Stomach (tissue), 9 donors: ENCODE measurements around the gene SCAP. TPM values are rescaled to one million over a fixed set of nuclear protein-coding genes. Genes with fewer than 3 reads are reported as not detected.
"Not testable (repeated sequence)": the region's sequence is repeated elsewhere in the genome, so short reads cannot be mapped to it uniquely, and the experiment has no call there.

Experiments
- DNase-seq, 2 donors: peaks; one replicate each; pipeline versions ENCODE4 v3.0.0 to v3.0.0-alpha.2; 2013 to 2019
- H3K27ac ChIP-seq, 5 donors: fragments of 200-600 bp in 4 of 5; sonication (generic) in 4 of 5; one replicate each; pipeline ENCODE4 v1.5.1; 2013 to 2019; ENCODE audit warnings: mild to moderate bottlenecking in 1 of 5, moderate library complexity in 1 of 5
- H3K27me3 ChIP-seq, 3 donors: fragments of 200-600 bp; sonication (generic); one replicate each; pipeline ENCODE4 v1.5.1; 2017 to 2019; ENCODE audit warnings: mixed run types in 1 of 3
- H3K36me3 ChIP-seq, 4 donors: fragments of 200-600 bp; sonication (generic); 1 replicate in 3 of 4; 2 replicates in 1 of 4; pipeline ENCODE4 v1.5.1; 2016 to 2019
- H3K4me1 ChIP-seq, 4 donors: fragments of 200-600 bp; sonication (generic); one replicate each; pipeline ENCODE4 v1.5.1; 2016 to 2019
- H3K4me3 ChIP-seq, 4 donors: fragments of 200-600 bp; sonication (generic) in 3 of 4; one replicate each; pipeline ENCODE4 v1.5.1; 2016 to 2019; ENCODE audit warnings: mild to moderate bottlenecking in 1 of 4
- H3K9me3 ChIP-seq, 4 donors: fragments of 200-600 bp; sonication (generic); one replicate each; pipeline ENCODE4 v1.5.1; 2016 to 2019
- EP300 ChIP-seq: sonication (generic); formaldehyde crosslinking; IDR thresholded peaks from one replicate; pipeline ENCODE4 v1.6.1; 2017; ENCODE audit warnings: antibody characterized with exemption
- POLR2A ChIP-seq, 4 donors: fragments of 450-650 bp; IDR thresholded peaks; one replicate each; pipeline ENCODE4 v1.6.1; 2016; ENCODE audit warnings: antibody characterized with exemption in 4 of 4, control low read depth in 2 of 4, mild to moderate bottlenecking in 1 of 4, moderate library complexity in 1 of 4
- POLR2AphosphoS5 ChIP-seq, 3 donors: sonication (generic); formaldehyde crosslinking; IDR thresholded peaks; one replicate each; pipeline ENCODE4 v1.6.1; 2016; ENCODE audit warnings: antibody characterized with exemption in 3 of 3
- WGBS, 5 donors: extraction: QIAGEN DNeasy Blood & Tissue Kit in 3 of 5; methylation state at CpG; one replicate each; pipeline versions ENCODE4 v1.1.5 to v1.1.7; 2013 to 2018; 5-methylcytosine and 5-hydroxymethylcytosine counted together
- intact Hi-C: fragments of 100-400 bp; cut with DNase I; formaldehyde crosslinking; loops from one replicate; pipeline ENCODE4 v1.15.1; 2023; ENCODE audit warnings: low total_unique reads
- polyA plus RNA-seq, 3 donors: library from polyadenylated mRNA; stranded (reverse); fragments of 200-250 nt; gene quantifications; one replicate each; pipeline ENCODE4 v1.2.3, GENCODE V29; 2013
- total RNA-seq, 5 donors: library from RNA; depleted of rRNA; stranded (reverse); fragments of >200 nt; gene quantifications; one replicate each; pipeline versions ENCODE4 v1.1.0 to v1.2.3, GENCODE V29; 2014 to 2016
- TF ChIP-seq, protein P1 (sequence below), 7 experiments: fragments of 450-650 bp in 4 of 7; fragments of 200-600 bp in 3 of 7; sonication (generic) in 3 of 7; IDR thresholded peaks; one replicate each; pipeline ENCODE4 v1.5.1; 2016 to 2019; ENCODE audit warnings: antibody characterized with exemption in 7 of 7, control low read depth in 2 of 7, mild to moderate bottlenecking in 1 of 7
- donor health status: healthy with polysubstance abuse.
- donor health status: Bipolar disorder and iron deficiency.
- donor health status: healthy.

SCAP gene
- total and polyA plus RNA-seq, 8 donors = 15.6 to 223 (median 47.3) TPM

DNA sequence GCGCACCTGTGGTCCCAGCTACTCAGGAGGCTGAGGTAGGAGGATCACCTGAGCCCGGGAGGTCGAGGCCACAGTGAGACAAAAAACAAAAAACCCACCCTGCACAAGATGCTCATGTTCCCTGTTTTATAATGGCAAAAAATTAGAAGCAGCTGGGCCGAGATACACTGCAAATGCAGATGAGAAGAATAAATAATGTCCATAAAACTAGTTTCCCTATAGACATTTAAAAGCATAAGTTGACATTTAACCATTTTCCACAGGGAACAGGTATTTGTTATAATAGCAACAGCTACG lies 537 bp upstream of the SCAP start:
- Histone ChIP-seq H3K27ac (peak overlapping the region; percentile 73 to 90 (median 87)), H3K4me1 (peaks cover 18 to 35% (median 31%) of the 10 kb centered on the region in 4 donors), H3K36me3 (no peaks in the 10 kb centered on the region), H3K9me3 (no peaks in the 10 kb centered on the region), H3K4me3 (peak overlapping the region; percentile 91 to 99 (median 94)), H3K27me3 (no peaks in the 10 kb centered on the region)
- no peak for DNase-seq
- intact Hi-C loops = loop anchor here (5.0 kb wide), 1 partner anchor 54 kb away; no protein-coding TSS in a partner anchor
- 57 to 68% (median 61%) methylated on average over 5 of the region's 5 CpGs for WGBS, 5 donors
- no peak for TF ChIP-seq POLR2AphosphoS5 (IDR thresholded peaks at IDR 0.05)

DNA sequence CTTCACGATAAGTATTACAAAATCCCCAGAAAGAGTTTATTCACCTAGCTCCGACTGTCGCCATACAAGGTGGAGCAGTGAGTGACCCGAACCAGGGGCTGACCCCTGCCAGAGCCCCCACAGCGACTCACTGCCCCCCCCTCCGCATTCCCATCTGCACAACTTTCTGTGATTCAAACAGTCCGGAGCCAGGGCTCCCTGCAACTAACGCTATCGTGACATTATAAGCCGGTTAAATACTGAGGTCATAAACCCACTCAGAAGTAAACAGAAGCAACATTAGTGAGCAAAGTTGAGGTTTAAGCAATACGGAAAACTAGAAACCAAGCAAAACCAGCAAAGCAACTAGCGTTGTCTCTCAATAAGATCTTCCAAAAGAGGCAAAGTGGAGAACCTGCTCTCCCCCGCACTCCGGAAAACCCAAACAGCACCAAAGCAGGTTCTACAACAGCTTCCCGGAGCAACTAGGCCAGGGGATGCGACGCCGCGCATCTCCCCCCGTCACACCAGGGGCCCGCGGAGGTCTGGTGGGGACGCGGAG lies 642 bp downstream of the SCAP start:
- Histone ChIP-seq H3K27ac (peak overlapping the region; percentile 81 to 90 (median 87)), H3K36me3 (no peaks in the 10 kb centered on the region), H3K27me3 (no peaks in the 10 kb centered on the region), H3K9me3 (no peaks in the 10 kb centered on the region), H3K4me1 (peaks cover 18 to 39% (median 31%) of the 10 kb centered on the region in 4 donors), H3K4me3 (peak overlapping the region; percentile 91 to 99 (median 94))
- no peak for DNase-seq
- no peak for TF ChIP-seq EP300
- no peak for TF ChIP-seq POLR2AphosphoS5 (IDR thresholded peaks at IDR 0.05)
- TF ChIP-seq POLR2A (IDR thresholded peaks at IDR 0.05) = no peak
- TF ChIP-seq, protein P1, sequence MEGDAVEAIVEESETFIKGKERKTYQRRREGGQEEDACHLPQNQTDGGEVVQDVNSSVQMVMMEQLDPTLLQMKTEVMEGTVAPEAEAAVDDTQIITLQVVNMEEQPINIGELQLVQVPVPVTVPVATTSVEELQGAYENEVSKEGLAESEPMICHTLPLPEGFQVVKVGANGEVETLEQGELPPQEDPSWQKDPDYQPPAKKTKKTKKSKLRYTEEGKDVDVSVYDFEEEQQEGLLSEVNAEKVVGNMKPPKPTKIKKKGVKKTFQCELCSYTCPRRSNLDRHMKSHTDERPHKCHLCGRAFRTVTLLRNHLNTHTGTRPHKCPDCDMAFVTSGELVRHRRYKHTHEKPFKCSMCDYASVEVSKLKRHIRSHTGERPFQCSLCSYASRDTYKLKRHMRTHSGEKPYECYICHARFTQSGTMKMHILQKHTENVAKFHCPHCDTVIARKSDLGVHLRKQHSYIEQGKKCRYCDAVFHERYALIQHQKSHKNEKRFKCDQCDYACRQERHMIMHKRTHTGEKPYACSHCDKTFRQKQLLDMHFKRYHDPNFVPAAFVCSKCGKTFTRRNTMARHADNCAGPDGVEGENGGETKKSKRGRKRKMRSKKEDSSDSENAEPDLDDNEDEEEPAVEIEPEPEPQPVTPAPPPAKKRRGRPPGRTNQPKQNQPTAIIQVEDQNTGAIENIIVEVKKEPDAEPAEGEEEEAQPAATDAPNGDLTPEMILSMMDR (IDR thresholded peaks at IDR 0.05) = no peak
- WGBS, 5 donors = 0 to 2% (median 1%) methylated on average over 21 to 24 of the region's 24 CpGs
- intact Hi-C loops = loop anchor here (5.0 kb wide), 1 partner anchor 53 kb away; no protein-coding TSS in a partner anchor

DNA sequence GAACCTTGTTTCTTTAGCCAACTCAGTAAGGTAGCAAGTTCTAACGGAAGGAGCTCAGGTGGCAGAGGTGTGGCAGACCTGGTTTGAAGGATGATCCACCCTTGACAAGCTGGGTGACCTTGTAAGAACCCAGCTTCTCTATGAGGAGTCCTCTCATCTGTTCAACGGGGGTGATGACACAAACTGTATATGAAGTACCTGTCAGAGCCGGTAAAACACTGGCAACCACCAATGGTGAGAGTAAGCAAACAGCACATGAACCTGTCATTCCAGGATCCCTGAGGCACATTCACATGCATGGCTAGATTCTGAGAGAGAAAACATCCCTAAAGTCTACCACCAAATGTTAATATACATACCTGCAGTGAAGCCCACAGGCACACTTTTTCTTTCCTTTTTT lies 2.4 kb downstream of the SCAP start:
- 29 to 52% (median 33%) methylated on average over 3 of the region's 3 CpGs for WGBS, 5 donors
- Histone ChIP-seq H3K4me1 (peaks cover 18 to 45% (median 37%) of the 10 kb centered on the region in 4 donors), H3K9me3 (no peaks in the 10 kb centered on the region), H3K27me3 (no peaks in the 10 kb centered on the region), H3K36me3 (no peaks in the 10 kb centered on the region), H3K4me3 (no peak overlapping the region), H3K27ac (no peak overlapping the region)
- TF ChIP-seq EP300 = no peak
- TF ChIP-seq, protein P1 (IDR thresholded peaks at IDR 0.05) = no peak
- TF ChIP-seq POLR2A (IDR thresholded peaks at IDR 0.05) = no peak
- no peak for TF ChIP-seq POLR2AphosphoS5 (IDR thresholded peaks at IDR 0.05)
- intact Hi-C loops = no loop called here
- DNase-seq = peak in 1 of 2 donors; percentile 28

DNA sequence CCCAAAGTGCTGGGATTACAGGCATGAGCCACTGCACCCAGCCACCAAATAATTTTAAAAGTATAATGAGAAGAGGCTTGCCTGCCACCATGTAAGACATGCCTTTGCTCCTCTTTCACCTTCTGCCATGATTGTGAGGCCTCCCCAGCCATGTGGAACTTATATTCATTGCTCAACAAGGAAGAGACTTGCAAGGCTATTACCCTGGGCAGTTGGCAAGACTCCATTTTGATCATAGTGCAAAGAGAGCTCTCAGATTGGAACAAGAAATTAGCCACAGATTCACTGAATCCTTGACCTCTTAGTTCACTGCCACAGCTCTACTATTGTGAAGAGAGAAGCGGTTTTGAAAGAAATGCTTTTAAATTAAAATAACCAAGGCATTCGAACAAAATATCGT lies 6.1 kb downstream of the SCAP start:
- no peak for DNase-seq
- H3K4me1 ChIP-seq = peaks cover 7 to 35% (median 24%) of the 10 kb centered on the region in 4 donors
- intact Hi-C loops = no loop called here
- WGBS, 5 donors = 82 to 93% (median 86%) methylated on average over 3 of the region's 3 CpGs
- TF ChIP-seq, protein P1 (IDR thresholded peaks at IDR 0.05) = no peak
- no peak for TF ChIP-seq EP300
- no peak for TF ChIP-seq POLR2A (IDR thresholded peaks at IDR 0.05)
- no peak for TF ChIP-seq POLR2AphosphoS5 (IDR thresholded peaks at IDR 0.05)
- no peaks in the 10 kb centered on the region for H3K27me3 ChIP-seq
- H3K36me3 ChIP-seq = no peaks in the 10 kb centered on the region
- H3K4me3 ChIP-seq = no peak overlapping the region
- H3K27ac ChIP-seq = no peak overlapping the region
- H3K9me3 ChIP-seq = no peaks in the 10 kb centered on the region

DNA sequence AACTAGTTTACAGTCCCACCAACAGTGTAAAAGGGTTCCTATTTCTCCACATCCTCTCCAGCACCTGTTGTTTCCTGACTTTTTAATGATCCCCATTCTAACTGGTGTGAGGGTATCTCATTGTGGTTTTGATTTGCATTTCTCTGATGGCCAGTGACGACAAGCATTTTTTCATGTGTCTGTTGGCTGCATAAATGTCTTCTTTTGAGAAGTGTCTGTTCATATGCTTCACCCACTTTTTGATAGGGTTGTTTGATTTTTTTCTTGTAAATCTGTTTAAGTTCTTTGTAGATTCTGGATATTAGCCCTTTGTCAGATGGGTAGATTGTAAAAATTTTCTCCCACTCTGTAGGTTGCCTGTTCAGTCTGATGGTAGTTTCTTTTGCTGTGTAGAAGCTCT lies 7.4 kb downstream of the SCAP start:
- 85 to 100% (median 96%) methylated on average over 1 of the region's 1 CpG for WGBS, 5 donors
- H3K36me3 ChIP-seq, H3K27me3 ChIP-seq, intact Hi-C loops, H3K27ac ChIP-seq, H3K4me3 ChIP-seq, DNase-seq, H3K9me3 ChIP-seq: not testable (repeated sequence)
- H3K4me1 ChIP-seq = peaks cover under 1 to 26% (median 15%) of the 10 kb centered on the region in 4 donors
